ENCODE data around the gene GPC5. TPM values are rescaled to one million over a fixed set of nuclear protein-coding genes. Genes with fewer than 3 reads are reported as not detected.

GPC5 gene
- total and polyA plus RNA-seq, 2 of the 13 experiments (the other 11 are each of a cell fraction or from before 2014, with no cell fraction given): 0.02 to 0.07 TPM

- TF ChIP-seq, protein P1, sequence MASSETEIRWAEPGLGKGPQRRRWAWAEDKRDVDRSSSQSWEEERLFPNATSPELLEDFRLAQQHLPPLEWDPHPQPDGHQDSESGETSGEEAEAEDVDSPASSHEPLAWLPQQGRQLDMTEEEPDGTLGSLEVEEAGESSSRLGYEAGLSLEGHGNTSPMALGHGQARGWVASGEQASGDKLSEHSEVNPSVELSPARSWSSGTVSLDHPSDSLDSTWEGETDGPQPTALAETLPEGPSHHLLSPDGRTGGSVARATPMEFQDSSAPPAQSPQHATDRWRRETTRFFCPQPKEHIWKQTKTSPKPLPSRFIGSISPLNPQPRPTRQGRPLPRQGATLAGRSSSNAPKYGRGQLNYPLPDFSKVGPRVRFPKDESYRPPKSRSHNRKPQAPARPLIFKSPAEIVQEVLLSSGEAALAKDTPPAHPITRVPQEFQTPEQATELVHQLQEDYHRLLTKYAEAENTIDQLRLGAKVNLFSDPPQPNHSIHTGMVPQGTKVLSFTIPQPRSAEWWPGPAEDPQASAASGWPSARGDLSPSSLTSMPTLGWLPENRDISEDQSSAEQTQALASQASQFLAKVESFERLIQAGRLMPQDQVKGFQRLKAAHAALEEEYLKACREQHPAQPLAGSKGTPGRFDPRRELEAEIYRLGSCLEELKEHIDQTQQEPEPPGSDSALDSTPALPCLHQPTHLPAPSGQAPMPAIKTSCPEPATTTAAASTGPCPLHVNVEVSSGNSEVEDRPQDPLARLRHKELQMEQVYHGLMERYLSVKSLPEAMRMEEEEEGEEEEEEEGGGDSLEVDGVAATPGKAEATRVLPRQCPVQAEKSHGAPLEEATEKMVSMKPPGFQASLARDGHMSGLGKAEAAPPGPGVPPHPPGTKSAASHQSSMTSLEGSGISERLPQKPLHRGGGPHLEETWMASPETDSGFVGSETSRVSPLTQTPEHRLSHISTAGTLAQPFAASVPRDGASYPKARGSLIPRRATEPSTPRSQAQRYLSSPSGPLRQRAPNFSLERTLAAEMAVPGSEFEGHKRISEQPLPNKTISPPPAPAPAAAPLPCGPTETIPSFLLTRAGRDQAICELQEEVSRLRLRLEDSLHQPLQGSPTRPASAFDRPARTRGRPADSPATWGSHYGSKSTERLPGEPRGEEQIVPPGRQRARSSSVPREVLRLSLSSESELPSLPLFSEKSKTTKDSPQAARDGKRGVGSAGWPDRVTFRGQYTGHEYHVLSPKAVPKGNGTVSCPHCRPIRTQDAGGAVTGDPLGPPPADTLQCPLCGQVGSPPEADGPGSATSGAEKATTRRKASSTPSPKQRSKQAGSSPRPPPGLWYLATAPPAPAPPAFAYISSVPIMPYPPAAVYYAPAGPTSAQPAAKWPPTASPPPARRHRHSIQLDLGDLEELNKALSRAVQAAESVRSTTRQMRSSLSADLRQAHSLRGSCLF (CRISPR knock-in tag; IDR thresholded peaks at IDR 0.05; ENCODE audit: borderline replicate concordance): no peak
- TF ChIP-seq ZNF18 (CRISPR knock-in tag; IDR thresholded peaks at IDR 0.05; ENCODE audit: insufficient replicate concordance) (no peak), ZSCAN25 (CRISPR knock-in tag; IDR thresholded peaks at IDR 0.05) (no peak), MAF1 (CRISPR knock-in tag; IDR thresholded peaks at IDR 0.05; ENCODE audit: borderline replicate concordance) (no peak), KLF12 (CRISPR knock-in tag; IDR thresholded peaks at IDR 0.05; ENCODE audit: borderline replicate concordance) (no peak), CHCHD3 (CRISPR knock-in tag; IDR thresholded peaks at IDR 0.05) (no peak), ZNF878 (CRISPR knock-in tag; IDR thresholded peaks at IDR 0.05) (no peak), IRF1 (CRISPR knock-in tag; IDR thresholded peaks at IDR 0.05; ENCODE audit: low read depth) (no peak), ZNF619 (CRISPR knock-in tag; IDR thresholded peaks at IDR 0.05) (no peak), JARID2 (CRISPR knock-in tag; IDR thresholded peaks at IDR 0.05; ENCODE audit: insufficient replicate concordance) (no peak), ZNF292 (CRISPR knock-in tag; IDR thresholded peaks at IDR 0.05; ENCODE audit: borderline replicate concordance, low read depth) (no peak)
- TF ChIP-seq, protein P2, sequence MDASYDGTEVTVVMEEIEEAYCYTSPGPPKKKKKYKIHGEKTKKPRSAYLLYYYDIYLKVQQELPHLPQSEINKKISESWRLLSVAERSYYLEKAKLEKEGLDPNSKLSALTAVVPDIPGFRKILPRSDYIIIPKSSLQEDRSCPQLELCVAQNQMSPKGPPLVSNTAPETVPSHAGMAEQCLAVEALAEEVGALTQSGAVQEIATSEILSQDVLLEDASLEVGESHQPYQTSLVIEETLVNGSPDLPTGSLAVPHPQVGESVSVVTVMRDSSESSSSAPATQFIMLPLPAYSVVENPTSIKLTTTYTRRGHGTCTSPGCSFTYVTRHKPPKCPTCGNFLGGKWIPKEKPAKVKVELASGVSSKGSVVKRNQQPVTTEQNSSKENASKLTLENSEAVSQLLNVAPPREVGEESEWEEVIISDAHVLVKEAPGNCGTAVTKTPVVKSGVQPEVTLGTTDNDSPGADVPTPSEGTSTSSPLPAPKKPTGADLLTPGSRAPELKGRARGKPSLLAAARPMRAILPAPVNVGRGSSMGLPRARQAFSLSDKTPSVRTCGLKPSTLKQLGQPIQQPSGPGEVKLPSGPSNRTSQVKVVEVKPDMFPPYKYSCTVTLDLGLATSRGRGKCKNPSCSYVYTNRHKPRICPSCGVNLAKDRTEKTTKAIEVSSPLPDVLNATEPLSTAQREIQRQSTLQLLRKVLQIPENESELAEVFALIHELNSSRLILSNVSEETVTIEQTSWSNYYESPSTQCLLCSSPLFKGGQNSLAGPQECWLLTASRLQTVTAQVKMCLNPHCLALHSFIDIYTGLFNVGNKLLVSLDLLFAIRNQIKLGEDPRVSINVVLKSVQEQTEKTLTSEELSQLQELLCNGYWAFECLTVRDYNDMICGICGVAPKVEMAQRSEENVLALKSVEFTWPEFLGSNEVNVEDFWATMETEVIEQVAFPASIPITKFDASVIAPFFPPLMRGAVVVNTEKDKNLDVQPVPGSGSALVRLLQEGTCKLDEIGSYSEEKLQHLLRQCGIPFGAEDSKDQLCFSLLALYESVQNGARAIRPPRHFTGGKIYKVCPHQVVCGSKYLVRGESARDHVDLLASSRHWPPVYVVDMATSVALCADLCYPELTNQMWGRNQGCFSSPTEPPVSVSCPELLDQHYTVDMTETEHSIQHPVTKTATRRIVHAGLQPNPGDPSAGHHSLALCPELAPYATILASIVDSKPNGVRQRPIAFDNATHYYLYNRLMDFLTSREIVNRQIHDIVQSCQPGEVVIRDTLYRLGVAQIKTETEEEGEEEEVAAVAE (CRISPR knock-in tag; IDR thresholded peaks at IDR 0.05; ENCODE audit: borderline replicate concordance): no peak
Measured at GRCh38 chr13:92307752-92308151, 909.3 kb downstream of the GPC5 start (continued).

All from HepG2 (cell line).